CD4-positive, alpha-beta T cell treated with Interleukin-6 at 100 ng/mL for 8 hours (primary cell): ENCODE measurements around the gene PGF.

Experiments used
- DNase-seq: peaks from one replicate; pipeline ENCODE4 v3.0.0-alpha.2; 2020; ENCODE audit warnings: mixed read lengths, low spot score

Gene PGF

DNA sequence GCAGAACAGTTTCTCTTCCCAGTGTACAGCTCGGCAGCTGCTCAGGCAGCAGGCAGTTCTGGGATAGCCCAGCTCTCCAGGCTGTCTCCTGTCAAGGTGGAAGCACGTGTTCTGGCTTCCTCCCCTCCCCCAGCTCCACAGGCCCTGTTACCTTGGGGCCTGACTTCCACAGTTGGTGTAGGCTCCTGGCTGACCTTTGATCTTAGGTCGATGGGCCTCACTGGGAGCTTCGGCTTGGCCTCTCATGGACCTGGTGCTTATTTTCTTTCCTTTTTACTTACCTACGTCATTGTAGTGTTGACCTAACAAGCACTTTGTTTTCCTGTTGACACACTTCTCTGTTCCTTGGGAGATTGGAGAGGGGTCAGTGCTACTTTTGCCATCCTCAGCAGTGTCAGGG, 56.7 kb downstream of the PGF start:
- DNase-seq: no peak

DNA sequence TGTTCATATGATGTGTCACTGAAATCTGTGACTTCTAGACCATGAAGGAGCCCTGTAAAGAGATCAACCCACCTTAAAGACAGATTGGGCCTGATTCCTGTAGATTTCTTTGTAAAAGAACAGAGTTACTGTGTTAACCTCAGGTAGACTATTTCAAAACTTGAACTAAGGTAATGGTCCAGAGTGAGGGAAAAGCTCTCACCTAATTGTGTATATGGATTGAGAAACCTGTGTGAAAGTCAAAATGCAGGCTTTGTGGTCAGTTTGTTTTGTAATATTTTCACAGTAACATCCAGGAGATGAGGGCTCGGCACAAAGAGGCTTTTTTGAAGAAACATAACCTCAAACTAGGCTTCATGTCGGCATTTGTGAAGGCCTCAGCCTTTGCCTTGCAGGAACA, 57.3 kb downstream of the PGF start:
- no peak for DNase-seq

DNA sequence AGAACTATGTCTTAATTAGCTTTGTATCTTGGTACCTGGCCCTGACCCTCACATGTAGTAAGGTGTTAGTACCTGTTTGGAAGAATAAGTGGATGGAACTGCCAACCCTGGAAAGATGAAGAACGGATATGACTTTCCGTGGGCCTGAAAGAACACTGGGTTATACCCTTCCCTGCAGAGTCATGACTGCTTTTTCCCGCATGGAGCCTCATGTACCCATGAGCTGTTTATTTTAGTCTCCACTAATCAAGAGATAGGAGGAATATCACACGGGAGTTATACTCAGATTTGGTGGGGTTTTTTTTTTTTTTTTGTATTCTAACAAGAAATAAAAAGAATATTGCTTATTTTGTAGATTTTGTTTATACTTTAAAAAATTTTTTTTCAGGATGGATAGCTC, 57.8 kb downstream of the PGF start:
- no peak for DNase-seq

DNA sequence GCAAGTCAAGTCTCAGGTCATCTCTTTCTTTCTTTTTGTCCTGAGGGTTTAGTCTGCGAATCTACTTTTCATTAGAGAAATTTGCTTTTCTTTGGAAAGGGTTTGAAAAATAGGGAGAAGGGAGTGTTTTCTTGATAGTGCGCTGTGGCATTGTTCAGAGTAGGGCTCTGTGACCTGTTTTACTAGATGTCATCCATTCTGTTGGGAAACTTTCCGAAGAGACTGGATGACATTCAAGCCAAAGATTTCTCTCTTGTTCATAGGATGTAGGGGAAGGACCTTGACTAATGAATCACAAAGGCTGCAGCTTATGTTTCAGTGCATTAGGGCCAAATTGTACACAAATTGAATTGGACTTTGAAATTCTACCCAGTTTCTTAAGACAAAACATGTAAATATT, 59.0 kb downstream of the PGF start:
- no peak for DNase-seq

DNA sequence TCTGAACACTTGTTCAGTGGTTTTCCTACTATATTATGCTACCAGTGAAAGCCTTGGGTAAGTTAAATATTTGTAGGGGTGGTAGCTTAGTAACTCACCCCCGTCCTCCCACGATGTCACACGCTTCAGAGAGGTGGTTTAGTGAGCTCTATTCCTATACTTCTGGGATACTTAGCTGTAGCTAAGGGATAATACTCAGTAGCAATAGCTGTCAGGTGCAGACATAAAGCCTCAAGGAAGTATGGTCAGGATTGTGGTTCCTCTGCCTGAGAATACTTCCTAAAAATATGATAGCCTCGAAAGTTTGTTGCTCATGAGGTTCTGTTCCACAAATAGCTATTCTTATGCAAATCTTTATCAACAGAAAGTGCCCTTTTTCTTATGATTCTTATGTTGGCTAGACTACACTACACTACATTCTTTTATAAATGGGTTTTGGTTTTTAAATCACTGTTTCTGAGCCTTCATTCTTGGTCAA, 61.7 kb downstream of the PGF start:
- no peak for DNase-seq

DNA sequence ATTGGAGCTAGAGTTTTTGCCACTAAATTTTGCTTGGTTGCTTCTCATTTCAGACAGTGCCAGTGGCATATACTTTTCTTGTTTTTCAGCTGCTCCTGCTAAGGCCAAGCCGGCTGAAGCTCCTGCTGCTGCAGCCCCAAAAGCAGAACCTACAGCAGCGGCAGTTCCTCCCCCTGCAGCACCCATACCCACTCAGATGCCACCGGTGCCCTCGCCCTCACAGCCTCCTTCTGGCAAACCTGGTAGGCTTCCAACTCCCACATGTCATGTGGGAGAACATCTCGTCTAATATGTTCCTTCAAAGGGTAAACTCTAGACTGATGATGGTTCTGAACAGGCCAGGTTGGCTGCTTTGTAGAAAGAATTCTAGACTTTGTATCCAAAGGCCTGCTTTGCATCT, 62.7 kb downstream of the PGF start:
- no peak for DNase-seq

DNA sequence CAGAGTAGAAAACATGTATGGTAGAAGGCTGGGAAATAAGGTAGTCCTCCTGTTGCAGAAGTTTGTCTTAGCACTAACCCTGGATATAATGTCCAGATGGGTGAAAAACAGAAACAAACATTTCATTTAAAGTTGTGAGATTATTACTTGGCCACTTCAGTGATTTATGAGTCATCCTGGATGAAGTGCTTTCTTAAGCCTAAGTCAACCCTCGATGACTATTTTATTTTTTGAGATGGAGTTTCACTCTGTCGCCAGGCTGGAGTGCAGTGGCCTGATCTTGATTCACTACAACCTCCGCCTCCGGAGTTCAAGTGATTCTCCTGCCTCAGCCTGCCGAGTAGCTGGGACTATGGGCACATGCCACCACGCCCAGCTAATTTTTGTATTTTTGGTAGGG, 63.5 kb downstream of the PGF start:
- DNase-seq: no peak
